Hindlimb muscle (tissue), 1 donor: ENCODE results near the gene ADRA2B. TPM values are rescaled to one million over a fixed set of nuclear protein-coding genes. Genes with fewer than 3 reads are reported as not detected.
"Not testable (repeated sequence)": the region's sequence is repeated elsewhere in the genome, so short reads cannot be mapped to it uniquely, and the experiment has no call there.

Source experiments
- DNase-seq: peaks from one replicate; pipeline ENCODE4 v3.0.0-alpha.2; 2013
- polyA plus RNA-seq: library from polyadenylated mRNA; unstranded; fragments of 120-200 nt; gene quantifications from one replicate; pipeline ENCODE4 v1.2.1, GENCODE V29; 2013; ENCODE audit not compliant: insufficient read length

ADRA2B gene
- polyA plus RNA-seq, 1 donor = 2.7 TPM

GRCh38 chr2:96065381-96065930 lies 50.9 kb downstream of the ADRA2B start:
- DNase-seq = no peak

- DNase-seq = not testable (repeated sequence)
Observed at GRCh38 chr2:96064760-96065159, 51.6 kb downstream of the ADRA2B start.

GRCh38 chr2:96064047-96064675 lies 52.2 kb downstream of the ADRA2B start:
- not testable (repeated sequence) for DNase-seq

GRCh38 chr2:96063116-96063899 lies 53.1 kb downstream of the ADRA2B start:
- not testable (repeated sequence) for DNase-seq

Other genes starting within 250 kb of the ADRA2B start
- 26.8 TPM for gene ANKRD36C, start 124.7 kb downstream of the ADRA2B start, polyA plus RNA-seq
- 4.2 TPM for gene GPAT2, start 81.7 kb downstream of the ADRA2B start, polyA plus RNA-seq
- not detected for gene ASTL, start 21.9 kb upstream of the ADRA2B start, polyA plus RNA-seq
- gene DUSP2, start 28.9 kb upstream of the ADRA2B start, polyA plus RNA-seq = 3.6 TPM
- 123 TPM for gene STARD7, start 92.3 kb upstream of the ADRA2B start, polyA plus RNA-seq
- 31.1 TPM for gene TMEM127, start 149.4 kb upstream of the ADRA2B start, polyA plus RNA-seq
- 43.5 TPM for gene CIAO1, start 149.7 kb upstream of the ADRA2B start, polyA plus RNA-seq
- gene SNRNP200, start 189.0 kb upstream of the ADRA2B start, polyA plus RNA-seq = 100 TPM
- gene ITPRIPL1, start 208.7 kb upstream of the ADRA2B start, polyA plus RNA-seq = 3.5 TPM
- 7.1 TPM for gene NCAPH, start 219.2 kb upstream of the ADRA2B start, polyA plus RNA-seq